Tibial nerve (tissue), 4 donors: ENCODE measurements around the gene MRPL50. TPM values are rescaled to one million over a fixed set of nuclear protein-coding genes. Genes with fewer than 3 reads are reported as not detected.
"Not testable (repeated sequence)": the region's sequence is repeated elsewhere in the genome, so short reads cannot be mapped to it uniquely, and the experiment has no call there.

Experiments used
- DNase-seq, 2 donors: peaks; one replicate each; pipeline ENCODE4 v3.0.0-alpha.2; 2019; ENCODE audit warnings: low spot score in 2 of 2
- H3K27ac ChIP-seq, 4 donors: fragments of 200-600 bp; sonication (generic) in 3 of 4; one replicate each; pipeline ENCODE4 v1.5.1; 2017 to 2019; ENCODE audit warnings: mild to moderate bottlenecking in 1 of 4
- H3K27me3 ChIP-seq, 2 donors: fragments of 200-600 bp; sonication (generic) in 1 of 2; one replicate each; pipeline versions ENCODE4 v1.5.1 to v1.6.0; 2017 to 2019
- H3K36me3 ChIP-seq, 3 donors: fragments of 200-600 bp; sonication (generic); one replicate each; pipeline ENCODE4 v1.5.1; 2018 to 2019
- H3K4me1 ChIP-seq, 4 donors: fragments of 200-600 bp; sonication (generic) in 3 of 4; one replicate each; pipeline ENCODE4 v1.5.1; 2017 to 2019
- H3K4me3 ChIP-seq, 4 donors: fragments of 200-600 bp; sonication (generic) in 3 of 4; one replicate each; pipeline ENCODE4 v1.5.1; 2017 to 2019; ENCODE audit warnings: mild to moderate bottlenecking in 1 of 4, moderate library complexity in 1 of 4
- H3K9me3 ChIP-seq, 4 donors: fragments of 200-600 bp; sonication (generic) in 3 of 4; one replicate each; pipeline ENCODE4 v1.5.1; 2017 to 2019
- EP300 ChIP-seq, 2 donors: sonication (generic); formaldehyde crosslinking; IDR thresholded peaks; one replicate each; pipeline ENCODE4 v1.6.1; 2017; ENCODE audit warnings: antibody characterized with exemption in 2 of 2, mild to moderate bottlenecking in 1 of 2
- POLR2A ChIP-seq, 2 donors: fragments of 450-650 bp; IDR thresholded peaks; one replicate each; pipeline ENCODE4 v1.6.1; 2017; ENCODE audit warnings: antibody characterized with exemption in 2 of 2, mild to moderate bottlenecking in 2 of 2, moderate library complexity in 2 of 2
- WGBS, 2 donors: methylation state at CpG; one replicate each; pipeline ENCODE4 v1.1.5; 2018; 5-methylcytosine and 5-hydroxymethylcytosine counted together
- total RNA-seq, 4 donors: library from RNA; depleted of rRNA; stranded (reverse); fragments of >200 nt; gene quantifications; one replicate each; pipeline ENCODE4 v1.1.0, GENCODE V29; 2016
- TF ChIP-seq, protein P1 (sequence below), 5 experiments: fragments of 200-600 bp in 3 of 5; fragments of 450-650 bp in 2 of 5; sonication (generic) in 3 of 5; IDR thresholded peaks; one replicate each; pipeline ENCODE4 v1.5.1; 2016 to 2019; ENCODE audit warnings: antibody characterized with exemption in 5 of 5, mild to moderate bottlenecking in 3 of 5, moderate library complexity in 2 of 5

Gene MRPL50
- total RNA-seq, 4 donors from 2014 or later, result 6.3 to 10.9 (median 8.5) TPM

DNA sequence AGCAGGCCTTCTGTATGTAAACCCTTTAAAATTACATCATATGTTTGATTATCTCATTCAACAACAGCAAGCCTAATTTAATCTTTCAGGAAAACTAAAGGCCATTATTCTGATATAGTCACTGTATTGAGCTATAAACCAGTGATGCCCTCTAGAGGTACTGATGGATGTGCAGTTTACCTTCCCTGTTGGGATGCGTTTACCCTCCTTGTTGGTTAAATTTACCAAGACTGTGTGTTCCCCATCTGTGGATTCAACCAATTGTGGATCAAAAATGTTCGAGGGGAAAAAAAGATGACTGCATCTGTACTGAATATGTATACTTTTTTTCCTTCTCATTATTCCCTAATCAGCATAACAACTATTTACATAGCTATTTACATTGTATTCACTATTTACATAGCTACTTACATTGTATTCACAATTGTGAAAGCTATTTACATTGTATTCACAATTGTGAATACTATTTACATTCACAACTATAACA is 9.9 kb downstream of the MRPL50 start:
- no peaks in the 10 kb centered on the region for H3K27me3 ChIP-seq
- TF ChIP-seq EP300 (IDR thresholded peaks at IDR 0.05), result no peak
- TF ChIP-seq POLR2A (IDR thresholded peaks at IDR 0.05), result no peak
- TF ChIP-seq, protein P1, sequence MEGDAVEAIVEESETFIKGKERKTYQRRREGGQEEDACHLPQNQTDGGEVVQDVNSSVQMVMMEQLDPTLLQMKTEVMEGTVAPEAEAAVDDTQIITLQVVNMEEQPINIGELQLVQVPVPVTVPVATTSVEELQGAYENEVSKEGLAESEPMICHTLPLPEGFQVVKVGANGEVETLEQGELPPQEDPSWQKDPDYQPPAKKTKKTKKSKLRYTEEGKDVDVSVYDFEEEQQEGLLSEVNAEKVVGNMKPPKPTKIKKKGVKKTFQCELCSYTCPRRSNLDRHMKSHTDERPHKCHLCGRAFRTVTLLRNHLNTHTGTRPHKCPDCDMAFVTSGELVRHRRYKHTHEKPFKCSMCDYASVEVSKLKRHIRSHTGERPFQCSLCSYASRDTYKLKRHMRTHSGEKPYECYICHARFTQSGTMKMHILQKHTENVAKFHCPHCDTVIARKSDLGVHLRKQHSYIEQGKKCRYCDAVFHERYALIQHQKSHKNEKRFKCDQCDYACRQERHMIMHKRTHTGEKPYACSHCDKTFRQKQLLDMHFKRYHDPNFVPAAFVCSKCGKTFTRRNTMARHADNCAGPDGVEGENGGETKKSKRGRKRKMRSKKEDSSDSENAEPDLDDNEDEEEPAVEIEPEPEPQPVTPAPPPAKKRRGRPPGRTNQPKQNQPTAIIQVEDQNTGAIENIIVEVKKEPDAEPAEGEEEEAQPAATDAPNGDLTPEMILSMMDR (IDR thresholded peaks at IDR 0.05), result peak in 1 of 5 experiments; percentile 9
- H3K4me1 ChIP-seq, result peaks cover 0 to 6% (median 0%) of the 10 kb centered on the region in 4 donors
- 73 to 83% methylated on average over 2 of the region's 2 CpGs for WGBS, 2 donors
- H3K36me3 ChIP-seq, result peaks cover 0 to 33% (median 0%) of the 10 kb centered on the region in 3 donors
- peaks cover 0 to 26% (median 2%) of the 10 kb centered on the region in 4 donors for H3K9me3 ChIP-seq
- DNase-seq, result no peak
- no peak overlapping the region for H3K4me3 ChIP-seq
- H3K27ac ChIP-seq, result no peak overlapping the region

DNA sequence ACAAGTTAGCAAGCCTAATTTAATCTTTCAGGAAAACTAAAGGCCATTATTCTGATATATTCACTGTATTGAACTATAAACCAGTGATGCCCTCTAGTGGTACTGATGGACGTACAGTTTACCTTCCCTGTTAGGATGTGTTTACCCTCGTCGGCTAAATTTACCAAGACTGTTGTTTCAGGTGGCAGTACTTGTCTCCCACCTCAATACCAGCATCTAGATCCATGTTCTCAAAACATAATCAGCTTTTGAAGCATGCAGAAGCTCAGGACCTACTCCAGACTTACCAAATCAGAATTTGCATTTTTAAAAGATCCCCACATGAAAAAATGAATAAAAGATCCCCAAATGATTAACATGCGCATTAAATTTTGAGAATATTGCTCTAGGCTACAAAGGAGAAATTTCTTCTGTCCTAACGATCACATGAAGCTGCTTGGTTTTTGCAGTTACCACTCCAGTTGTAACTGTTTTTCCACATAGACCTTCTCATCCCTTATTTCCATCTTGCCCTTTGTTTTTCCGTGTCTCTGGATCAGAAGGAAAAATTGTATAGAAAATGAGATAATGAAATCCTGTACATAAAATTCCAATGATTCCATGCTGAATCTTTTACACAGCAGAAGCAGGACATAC is 10.4 kb downstream of the MRPL50 start:
- no peak for TF ChIP-seq POLR2A (IDR thresholded peaks at IDR 0.05)
- no peak for TF ChIP-seq EP300 (IDR thresholded peaks at IDR 0.05)
- TF ChIP-seq, protein P1 (IDR thresholded peaks at IDR 0.05), result peak in 4 of 5 experiments; percentile 16 to 45 (median 38)
- no peak for DNase-seq
- no peak overlapping the region for H3K27ac ChIP-seq
- H3K27me3 ChIP-seq, result no peaks in the 10 kb centered on the region
- no peak overlapping the region for H3K4me3 ChIP-seq
- H3K36me3 ChIP-seq, result peaks cover 0 to 33% (median 0%) of the 10 kb centered on the region in 3 donors
- WGBS, 2 donors, result 31 to 36% methylated on average over 6 of the region's 6 CpGs
- peaks cover 0 to 6% (median 0%) of the 10 kb centered on the region in 4 donors for H3K4me1 ChIP-seq
- peaks cover 0 to 20% (median 2%) of the 10 kb centered on the region in 4 donors for H3K9me3 ChIP-seq

DNA sequence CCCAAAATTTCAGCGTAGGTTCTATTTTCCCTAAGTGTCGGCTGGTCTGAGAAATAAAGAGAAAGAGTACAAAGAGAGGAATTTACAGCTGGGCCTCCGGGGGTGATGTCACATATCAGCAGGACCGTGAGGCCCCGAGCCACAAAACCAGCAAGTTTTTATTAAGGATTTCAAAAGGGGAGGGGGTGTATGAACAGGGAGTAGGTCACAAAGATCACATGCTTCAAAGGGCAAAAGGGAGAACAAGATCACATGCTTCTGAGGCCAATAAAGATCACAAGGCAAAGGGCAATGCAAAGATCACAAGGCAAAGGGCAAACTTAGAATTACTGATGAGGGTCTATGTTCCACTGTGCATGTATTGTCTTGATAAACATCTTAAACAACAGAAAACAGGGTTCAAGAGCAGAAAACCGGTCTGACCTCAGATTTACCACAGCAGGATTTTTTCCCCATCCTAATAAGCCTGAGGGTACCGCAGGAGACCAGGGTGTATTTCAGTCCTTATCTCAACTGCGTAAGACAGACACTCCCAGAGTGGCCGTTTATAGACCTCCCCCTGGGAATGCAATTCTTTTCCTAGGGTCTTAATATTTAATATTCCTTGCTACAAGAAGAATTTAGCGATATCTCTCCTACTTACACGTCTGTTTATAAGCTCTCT is 13.4 kb downstream of the MRPL50 start, which contains the start of gene BAAT:
TSS of gene BAAT (minus strand) at position 134 of the 664 bp plus-strand sequence. CDS start 13,602 bp downstream, outside the sequence.
- H3K27me3 ChIP-seq, H3K4me3 ChIP-seq, H3K4me1 ChIP-seq, DNase-seq, H3K27ac ChIP-seq: not testable (repeated sequence)
- WGBS, 2 donors, result 66 to 70% methylated on average over 11 of the region's 11 CpGs
- Histone ChIP-seq H3K36me3 (peaks cover 0 to 22% (median 0%) of the 10 kb centered on the region in 3 donors), H3K9me3 (peaks cover 0 to 15% (median 2%) of the 10 kb centered on the region in 4 donors)

DNA sequence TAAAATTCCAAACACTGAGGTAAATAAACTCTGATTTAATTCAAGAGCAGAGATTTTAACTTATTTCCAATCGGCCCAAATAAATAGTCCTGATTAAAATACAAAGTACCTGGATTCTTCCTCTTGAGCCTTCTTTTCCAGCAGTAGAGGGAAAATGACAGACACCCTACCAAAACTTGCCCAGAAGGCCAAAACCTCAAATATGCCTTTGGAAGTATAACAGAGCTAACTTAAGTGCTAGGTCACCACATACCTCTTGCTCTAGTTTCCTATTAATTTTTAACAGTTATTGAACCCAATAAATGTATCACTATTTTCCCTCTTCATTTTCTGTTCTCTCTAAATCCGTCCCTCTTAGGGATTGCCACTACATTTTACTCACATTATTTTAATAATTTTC is 15.1 kb downstream of the MRPL50 start:
- no peak for TF ChIP-seq POLR2A (IDR thresholded peaks at IDR 0.05)
- TF ChIP-seq, protein P1 (IDR thresholded peaks at IDR 0.05), result no peak
- no peak for TF ChIP-seq EP300 (IDR thresholded peaks at IDR 0.05)
- Histone ChIP-seq H3K36me3 (peaks cover 0 to 7% (median 0%) of the 10 kb centered on the region in 3 donors), H3K9me3 (peaks cover 0 to 15% (median 2%) of the 10 kb centered on the region in 4 donors), H3K4me3 (no peak overlapping the region), H3K27me3 (no peaks in the 10 kb centered on the region), H3K27ac (no peak overlapping the region), H3K4me1 (peaks cover 0 to 6% (median 0%) of the 10 kb centered on the region in 4 donors)
- no peak for DNase-seq
- 80% methylated on average over 2 of the region's 2 CpGs for WGBS, 2 donors

DNA sequence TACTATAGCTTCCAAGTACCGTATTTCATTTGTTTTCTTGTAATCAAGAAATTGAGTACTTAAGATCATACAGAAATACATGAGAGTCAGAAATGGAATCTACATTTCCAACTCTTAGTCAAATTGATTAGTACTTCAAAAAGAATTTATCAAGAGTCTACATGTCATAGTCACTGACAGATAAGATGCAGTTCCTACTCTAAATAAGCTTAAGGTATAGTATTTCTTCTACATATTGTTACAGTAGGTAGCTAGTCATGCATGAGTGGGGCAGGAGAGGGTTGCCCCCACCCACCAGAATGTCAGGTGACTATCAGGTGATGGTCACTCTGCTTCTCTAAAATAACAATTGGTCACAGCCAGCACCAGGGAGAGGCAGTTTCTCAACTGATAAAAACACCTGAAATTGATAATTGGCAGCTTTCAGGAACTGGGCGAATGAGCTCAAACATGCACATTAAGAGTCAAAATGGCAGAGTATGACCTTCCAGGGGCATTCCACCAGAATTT is 16.5 kb downstream of the MRPL50 start:
- TF ChIP-seq EP300 (IDR thresholded peaks at IDR 0.05), result no peak
- TF ChIP-seq, protein P1 (IDR thresholded peaks at IDR 0.05), result no peak
- TF ChIP-seq POLR2A (IDR thresholded peaks at IDR 0.05), result no peak
- Histone ChIP-seq H3K4me3 (no peak overlapping the region), H3K36me3 (peaks cover 0 to 4% (median 0%) of the 10 kb centered on the region in 3 donors), H3K4me1 (no peaks in the 10 kb centered on the region), H3K9me3 (peaks cover 0 to 15% (median 2%) of the 10 kb centered on the region in 4 donors), H3K27me3 (no peaks in the 10 kb centered on the region), H3K27ac (no peak overlapping the region)
- DNase-seq, result no peak
- WGBS, 2 donors, result 94 to 97% methylated on average over 2 of the region's 2 CpGs
